Activated naive CD4-positive, alpha-beta T cell (primary cell): ENCODE results near the gene ACBD6.
A peak's percentile ranks its signal among the peaks of the same experiment; 100 is the strongest.

Source experiments
- DNase-seq, 4 experiments: peaks; one replicate each; lab custom pipeline; 2025; lab: John Stamatoyannopoulos, UW

ACBD6 gene

GRCh38 chr1:180525715-180526039 lies 23.3 kb upstream of the ACBD6 start:
- no peak for DNase-seq

DNA sequence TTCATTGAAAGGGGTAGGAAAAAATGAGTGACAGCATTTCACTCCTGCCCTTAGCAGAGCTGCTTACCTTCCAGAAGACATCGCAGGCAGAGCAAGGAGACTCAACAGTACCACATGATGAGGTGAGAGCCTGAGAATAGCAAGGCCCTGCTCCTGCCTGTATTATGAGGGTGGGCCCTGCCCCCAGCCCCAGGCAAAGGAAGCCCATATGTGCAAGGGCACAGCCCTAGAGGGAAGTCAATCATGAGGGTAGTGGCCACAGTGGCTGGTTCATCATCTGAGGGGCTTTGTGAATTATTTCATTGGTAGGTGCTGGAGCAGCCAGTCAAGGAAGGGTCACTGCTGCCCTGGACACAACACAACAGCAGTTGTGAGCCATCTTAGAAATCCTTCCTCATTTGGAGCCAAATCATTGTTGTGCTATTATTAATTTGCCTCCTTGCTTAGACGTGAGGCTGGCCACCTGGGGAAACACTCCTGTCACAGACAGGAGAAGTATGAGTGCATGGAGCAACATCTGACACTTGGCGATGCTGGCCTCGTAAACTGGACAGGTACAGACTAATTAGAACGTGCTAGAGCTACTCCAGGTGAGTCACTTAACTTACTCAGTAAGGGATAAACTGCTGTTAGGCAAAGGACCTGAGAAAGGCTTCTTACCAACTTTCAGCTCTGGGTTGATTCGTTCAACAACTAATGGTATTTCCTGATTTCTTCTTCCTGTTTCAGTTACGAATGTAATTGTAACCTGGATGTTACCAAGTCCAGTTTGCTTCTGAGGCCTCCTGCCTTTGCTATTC lies 22.7 kb upstream of the ACBD6 start:
- no peak for DNase-seq

GRCh38 chr1:180524160-180524914 lies 22.0 kb upstream of the ACBD6 start:
- DNase-seq = no peak

DNA sequence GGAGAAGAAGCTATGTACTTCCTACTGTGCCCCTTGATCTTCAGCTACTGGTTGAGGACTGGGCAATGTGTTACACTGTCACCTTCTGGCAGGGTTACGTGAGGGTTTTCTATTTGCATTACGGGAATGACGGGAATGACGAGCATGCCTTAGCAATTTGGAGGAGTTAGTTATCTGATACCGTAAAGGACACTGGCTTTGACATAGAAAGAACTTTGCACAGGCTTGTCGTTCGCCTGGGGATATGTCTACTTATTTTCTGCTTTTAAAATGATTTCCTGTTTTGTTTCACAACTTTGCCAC lies 19.8 kb upstream of the ACBD6 start:
- DNase-seq = no peak

DNA sequence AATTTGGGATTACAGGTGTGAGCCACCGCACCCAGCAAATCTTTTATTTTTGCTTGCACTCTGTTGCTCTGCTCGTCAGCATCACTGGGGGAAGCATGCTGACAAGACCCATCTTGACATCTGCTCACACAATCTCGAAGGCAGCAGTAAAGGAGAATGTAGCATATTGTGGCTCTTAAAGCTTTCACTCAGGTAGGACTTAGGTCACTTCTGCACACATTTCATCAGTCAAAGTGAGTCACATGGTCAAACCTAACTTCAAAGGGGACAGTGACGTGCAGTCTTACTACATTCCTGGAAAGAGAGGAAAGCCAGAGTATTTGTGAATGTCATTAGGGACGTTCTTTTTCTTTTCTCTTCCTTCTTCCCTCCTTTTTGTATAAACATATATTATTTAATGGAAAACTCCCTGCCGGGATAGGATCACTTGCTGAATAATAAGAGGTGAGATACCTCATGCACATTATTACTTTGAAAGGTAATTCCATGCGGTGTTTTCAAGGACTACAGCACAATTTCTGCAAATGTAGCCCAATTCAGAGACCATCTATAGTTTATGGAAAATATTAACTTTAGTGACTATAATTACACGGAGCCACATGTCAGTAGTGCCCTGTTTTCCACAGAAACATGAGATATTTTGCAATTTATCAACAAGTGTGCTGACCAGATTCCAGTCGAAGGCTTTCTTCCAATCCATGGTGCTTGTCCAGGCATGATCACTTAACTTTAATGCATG lies 19.3 kb upstream of the ACBD6 start:
- DNase-seq = no peak

- DNase-seq = no peak
Observed at GRCh38 chr1:180519846-180520245, 17.5 kb upstream of the ACBD6 start.

DNA sequence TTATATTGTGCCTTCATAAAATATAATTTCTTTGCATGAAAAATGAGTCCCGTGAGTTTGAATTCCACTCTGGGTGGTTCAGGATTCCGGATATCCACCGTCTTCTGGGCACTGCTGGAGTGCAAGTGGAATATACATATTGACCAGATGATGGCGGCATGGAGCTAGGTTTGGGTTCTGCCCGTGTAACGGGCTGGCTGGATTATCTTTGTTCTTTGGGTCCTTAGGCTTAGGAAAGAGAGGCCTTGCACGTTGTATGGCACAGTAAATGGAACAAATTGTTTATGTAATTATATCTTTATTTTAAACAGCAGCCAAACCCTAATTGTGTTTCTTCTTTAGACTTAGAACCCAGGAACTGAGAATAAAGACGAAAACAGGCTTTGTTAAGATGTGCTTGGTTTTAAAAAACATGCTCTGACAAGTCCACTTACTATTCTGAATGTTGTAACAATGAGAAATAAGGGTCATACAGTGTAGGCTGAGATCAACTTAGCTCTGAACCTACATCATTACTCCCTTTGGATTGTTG lies 13.5 kb upstream of the ACBD6 start:
- peak in 2 of 4 experiments; percentile 7 to 13 for DNase-seq

DNA sequence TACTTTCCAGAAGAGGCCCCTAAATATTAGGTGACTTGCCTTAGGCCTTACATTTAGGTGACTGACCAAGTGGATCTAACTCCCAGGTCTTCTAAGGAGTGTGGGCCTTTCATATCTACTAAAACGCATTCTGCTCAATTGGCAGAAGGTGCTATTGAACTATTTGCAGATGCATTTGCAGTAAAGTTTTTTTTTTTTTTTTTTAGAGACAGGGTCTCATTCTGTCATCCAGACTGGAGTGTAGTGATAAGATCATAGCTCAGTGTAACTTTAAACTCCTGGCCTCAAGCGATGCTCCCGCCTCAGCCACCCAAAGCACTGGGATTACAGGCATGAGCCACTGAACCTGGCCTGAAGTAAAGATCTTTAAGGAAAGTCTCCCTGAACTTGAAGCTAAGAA lies 13.0 kb upstream of the ACBD6 start:
- DNase-seq = no peak

DNA sequence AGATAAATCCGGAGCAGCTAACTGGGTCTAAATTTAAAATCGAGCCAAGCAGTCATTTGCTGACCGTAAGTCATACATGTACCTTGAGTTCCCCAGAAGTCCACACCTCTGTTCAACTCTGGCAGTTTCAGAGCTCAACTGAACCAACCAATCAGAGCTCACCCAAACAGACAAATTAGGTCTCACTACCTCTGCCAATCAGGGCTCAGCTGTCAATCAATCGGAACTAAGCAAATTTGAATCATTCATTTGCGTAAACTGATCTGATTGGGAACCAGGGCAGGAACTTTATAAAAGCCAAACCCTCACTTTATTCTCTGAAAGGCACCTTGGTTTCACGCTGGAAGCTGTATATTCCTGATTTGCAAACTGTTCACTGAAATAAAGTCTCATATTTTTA lies 11.2 kb upstream of the ACBD6 start:
- DNase-seq = no peak

DNA sequence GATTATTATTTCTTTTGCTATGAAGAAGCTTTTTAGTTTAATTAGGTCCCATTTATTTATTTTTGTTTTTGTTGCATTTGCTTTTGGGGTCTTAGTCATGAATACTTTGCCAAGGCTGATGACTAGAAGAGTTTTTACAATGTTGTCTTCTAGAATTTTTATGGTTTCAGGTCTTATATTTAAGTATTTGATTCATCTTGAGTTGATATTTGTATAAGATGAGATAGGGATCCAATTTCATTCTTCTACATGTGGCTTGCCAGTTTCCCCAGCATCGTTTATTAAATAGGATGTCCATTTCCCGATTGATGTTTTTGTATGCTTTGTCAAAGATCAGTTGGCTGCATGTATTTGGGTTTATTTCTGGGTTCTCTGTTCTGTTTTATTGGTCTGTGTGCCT lies 8.5 kb upstream of the ACBD6 start:
- DNase-seq = no peak

- DNase-seq = no peak
Observed at GRCh38 chr1:180508725-180509097, 6.3 kb upstream of the ACBD6 start.

- DNase-seq = no peak
Observed at GRCh38 chr1:180507795-180508724, 5.7 kb upstream of the ACBD6 start.

DNA sequence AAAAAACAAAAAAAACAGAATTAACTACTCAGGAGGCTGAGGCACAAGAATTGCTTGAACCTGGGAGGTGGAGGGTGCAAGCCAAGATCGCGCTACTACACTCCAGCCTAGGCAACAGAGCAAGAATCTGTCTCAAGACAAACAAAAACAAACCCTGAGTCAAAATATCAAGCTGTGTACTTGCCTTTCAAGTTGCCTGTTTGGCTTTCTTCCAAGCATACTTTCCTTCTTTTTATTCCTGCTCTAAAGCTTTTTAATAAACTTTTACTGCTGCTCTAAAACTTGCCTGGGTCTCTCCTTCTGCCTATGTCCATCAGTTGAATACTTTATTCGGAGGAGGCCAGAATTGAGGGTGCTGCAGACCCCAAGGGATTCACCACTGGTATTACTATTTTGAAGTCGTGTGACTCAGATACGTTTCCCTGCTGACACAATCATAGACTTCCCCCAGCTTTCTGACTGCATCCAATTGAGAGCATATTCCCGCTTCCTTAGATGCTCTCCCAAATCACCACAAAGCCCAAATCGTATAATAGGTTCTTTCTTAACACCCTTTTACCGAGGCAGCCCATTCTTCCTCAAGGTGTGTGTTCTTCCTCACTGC lies 3.5 kb upstream of the ACBD6 start:
- no peak for DNase-seq

DNA sequence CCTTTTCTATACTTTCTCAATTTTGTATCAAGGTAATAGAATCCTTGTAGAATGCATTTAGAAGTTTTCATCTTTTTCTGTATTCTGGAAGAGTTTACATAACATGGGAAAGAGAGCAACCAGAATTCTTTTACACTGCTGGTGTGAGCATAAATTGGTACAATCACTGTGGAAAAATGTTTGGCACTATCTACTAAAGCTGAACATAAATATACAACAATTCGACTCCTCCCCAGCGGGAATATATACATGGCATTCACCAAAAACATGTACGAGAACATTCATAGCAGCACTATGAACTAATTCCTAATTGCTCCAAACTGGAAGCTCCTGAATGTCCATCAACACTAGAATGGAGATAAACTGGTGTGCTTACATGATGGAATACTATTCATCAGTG lies 1.8 kb upstream of the ACBD6 start:
- no peak for DNase-seq

DNA sequence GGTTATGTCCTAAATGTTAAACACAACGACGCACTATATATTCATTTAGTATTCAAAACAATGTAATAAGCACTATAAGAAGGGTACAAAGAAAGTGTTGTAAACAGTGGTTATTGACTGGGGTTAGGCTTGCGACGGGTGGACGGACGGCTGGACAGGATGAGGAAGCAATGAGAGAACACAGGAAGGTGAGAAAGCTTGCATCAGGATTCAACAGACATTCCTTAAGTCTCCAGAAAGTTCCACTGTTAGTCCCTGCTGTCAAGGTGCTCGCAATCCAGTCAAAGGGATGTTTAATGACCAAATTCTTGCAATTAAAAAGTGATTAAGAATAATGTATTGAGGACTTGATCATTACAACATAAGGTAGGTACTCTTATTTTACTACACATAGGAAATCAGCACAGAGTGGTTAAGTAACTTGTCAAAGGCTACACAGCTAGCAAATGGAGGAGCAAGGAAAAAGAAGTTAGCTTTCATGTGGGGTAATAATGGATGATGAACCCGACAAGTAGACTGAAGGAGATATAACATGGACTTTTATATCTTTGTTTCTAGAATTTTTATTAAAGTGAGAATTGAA lies 994 bp upstream of the ACBD6 start:
- DNase-seq = no peak

DNA sequence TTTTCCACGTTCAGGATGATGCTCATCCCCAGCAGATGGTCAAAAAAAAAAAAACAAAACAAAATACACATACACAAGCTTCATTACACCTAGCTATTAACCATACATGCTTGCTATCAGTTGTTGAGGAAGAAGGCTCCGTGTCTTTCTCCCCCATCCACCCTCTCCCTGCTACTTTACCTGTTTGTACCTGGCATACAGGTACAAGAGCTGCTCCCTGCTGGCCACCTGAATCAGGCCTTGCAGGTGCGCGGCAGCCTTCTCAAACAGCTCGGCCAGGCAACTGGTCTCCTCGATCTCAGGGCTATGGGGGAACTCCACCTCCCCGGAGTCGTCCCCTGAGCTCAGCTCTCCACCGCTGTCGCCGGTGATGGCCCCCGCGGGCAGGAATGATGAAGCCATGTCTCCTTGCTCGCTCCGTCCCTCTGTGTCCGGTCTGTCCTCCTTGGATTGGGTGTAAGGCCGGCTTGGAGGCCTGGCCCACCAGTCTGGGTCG lies 464 bp downstream of the ACBD6 start:
- DNase-seq = peak in 1 of 4 experiments; percentile 33

GRCh38 chr1:180500689-180501088 lies 1.7 kb downstream of the ACBD6 start:
- no peak for DNase-seq

DNA sequence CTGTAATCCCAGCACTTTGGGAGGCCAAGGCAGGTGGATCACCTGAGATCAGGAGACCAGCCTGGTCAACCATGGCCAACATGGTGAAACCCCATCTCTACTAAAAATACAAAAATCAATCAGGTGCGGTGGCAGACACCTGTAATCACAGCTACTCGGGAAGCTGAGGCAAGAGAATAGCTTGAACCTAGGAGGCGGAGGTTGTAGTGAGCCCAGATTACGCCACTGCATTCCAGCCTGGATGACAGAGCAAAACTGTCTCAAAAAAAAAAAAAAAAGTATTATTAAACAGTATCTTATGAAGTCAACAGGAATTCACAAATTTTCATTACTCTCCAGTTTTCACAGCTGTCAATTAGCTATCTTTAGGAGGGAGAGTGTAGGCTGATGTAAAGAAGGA lies 3.8 kb downstream of the ACBD6 start:
- no peak for DNase-seq

DNA sequence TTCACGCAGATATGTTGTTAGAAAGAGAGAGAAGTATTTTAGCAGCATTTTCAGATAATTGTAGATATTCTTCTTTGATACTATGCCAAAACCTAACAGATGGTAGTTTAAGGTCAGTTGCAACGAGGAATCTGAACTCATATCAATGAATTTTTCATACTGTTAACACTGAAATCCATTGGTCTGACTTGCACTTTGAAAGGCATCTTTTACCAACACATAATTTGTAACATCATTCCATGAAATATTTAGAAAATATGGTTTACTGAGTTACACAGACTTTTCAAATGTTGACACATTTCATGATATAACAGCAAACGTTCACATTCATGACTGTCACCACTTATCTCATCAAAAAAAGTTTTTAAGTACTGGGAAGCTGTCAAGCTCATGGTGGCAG lies 4.6 kb downstream of the ACBD6 start:
- DNase-seq = no peak

GRCh38 chr1:180494370-180494769 lies 8.0 kb downstream of the ACBD6 start:
- DNase-seq = no peak

- no peak for DNase-seq
Observed at GRCh38 chr1:180489976-180490375, 12.4 kb downstream of the ACBD6 start.
